Activated CD4-positive, alpha-beta T cell treated with anti-CD3 and anti-CD28 coated beads for 4 hours (primary cell): Measurements from ENCODE around the gene ABL2.

Source experiments
- DNase-seq, 2 donors: peaks; one replicate each; pipeline ENCODE4 v3.0.0-alpha.2; 2020

Gene ABL2

DNA sequence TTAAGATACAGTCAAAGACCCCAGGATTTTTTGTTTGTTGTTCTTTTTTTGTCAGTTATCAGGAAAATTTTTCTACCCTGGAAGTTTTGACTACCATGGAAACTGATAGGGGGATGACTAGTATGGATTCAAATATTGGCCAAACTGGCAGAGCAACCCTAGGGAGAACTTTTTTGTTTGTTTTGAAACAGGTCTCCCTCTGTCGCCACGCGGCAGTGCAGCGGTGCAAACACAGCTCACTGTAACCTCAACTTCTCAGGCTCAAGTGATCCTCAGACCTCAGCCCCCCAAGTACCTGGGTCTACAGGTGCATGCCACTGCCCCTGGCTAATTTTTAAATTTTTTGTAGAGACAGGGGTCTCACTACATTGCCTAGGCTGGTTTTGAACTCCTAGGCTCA, 101.0 kb downstream of the ABL2 start:
- DNase-seq = no peak

DNA sequence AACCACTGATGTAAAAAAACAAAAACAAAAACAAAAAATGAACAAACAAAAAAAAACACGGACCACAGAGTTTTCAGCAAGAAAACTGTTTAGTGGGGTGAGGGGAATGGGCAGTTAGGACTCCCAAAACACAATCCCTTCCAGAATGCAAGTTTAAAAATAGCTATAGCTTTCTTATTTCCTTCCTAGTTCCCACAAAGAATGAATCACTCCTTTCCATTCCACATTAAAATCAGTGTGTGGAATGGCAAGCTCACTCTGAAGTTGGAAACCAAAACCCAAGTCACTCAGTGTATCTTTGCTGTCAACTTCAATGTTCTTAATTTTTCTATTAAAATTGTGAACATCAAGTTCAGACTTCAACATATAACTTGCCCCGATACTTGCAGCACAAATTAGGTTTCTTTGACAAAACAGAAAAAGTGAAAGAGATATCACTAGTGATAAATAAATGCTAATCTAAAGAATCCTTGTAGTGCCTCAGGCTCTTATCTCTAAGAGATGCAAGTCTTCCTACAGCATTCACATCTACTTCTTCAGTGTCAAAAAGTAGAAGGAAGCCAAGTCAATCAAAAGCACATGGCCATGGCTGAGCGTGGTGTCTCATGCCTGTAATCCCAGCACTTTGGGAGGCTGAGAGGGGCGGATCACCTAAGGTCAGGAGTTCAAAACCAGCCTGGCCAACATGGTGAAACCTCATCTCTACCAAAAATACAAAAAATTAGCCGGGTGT, 102.1 kb downstream of the ABL2 start:
- no peak for DNase-seq

DNA sequence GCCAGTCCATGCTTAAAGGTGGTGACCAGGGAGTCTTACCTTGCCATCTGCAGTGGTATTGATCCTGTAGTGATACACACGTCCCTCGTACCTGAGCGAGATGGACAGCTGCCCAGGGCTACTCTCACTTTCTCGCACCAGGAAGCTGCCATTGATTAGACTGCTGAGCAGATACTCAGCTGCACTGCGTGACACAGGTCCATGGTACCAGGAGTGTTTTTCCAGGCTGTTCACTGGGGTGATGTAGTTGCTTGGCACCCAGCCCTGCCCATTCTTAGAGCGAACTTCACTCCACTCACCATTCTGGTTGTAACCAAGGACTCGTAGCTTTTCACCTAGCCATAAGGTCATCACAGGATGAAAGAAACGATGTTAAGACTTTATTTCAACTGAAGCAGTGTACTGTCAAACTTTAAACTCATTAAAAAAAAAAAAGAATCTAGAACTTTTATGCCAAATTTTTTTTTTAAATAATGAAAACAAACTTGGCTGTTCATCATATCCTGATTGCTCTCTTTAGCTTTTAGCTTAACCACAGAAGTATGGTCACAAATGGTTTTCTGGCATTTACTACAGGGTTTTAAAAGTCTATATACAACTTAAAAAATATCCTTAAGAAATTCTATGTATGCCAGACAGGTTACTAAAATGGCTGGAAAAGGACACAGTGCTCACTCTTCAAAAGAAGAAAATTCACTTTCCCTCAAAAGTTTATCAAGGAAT, 103.0 kb downstream of the ABL2 start:
- DNase-seq = no peak

DNA sequence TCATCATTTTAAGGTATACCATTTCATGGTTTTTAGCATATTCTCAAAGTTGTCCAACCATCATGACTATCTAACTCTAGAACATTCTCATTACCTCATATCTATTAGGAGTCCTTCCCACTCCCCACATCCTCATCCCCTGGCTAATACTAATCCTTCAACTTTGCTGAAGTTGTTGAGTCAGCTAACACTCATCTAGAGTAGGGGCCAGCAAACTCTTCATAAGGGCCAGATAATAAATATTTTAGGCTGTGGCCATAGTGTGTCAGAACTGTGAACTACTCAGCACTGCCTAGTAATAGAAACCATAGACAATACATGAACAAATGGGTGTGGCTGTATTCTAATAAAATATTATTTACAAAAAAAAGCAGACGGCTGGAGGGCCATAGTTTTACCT, 104.6 kb downstream of the ABL2 start:
- no peak for DNase-seq

DNA sequence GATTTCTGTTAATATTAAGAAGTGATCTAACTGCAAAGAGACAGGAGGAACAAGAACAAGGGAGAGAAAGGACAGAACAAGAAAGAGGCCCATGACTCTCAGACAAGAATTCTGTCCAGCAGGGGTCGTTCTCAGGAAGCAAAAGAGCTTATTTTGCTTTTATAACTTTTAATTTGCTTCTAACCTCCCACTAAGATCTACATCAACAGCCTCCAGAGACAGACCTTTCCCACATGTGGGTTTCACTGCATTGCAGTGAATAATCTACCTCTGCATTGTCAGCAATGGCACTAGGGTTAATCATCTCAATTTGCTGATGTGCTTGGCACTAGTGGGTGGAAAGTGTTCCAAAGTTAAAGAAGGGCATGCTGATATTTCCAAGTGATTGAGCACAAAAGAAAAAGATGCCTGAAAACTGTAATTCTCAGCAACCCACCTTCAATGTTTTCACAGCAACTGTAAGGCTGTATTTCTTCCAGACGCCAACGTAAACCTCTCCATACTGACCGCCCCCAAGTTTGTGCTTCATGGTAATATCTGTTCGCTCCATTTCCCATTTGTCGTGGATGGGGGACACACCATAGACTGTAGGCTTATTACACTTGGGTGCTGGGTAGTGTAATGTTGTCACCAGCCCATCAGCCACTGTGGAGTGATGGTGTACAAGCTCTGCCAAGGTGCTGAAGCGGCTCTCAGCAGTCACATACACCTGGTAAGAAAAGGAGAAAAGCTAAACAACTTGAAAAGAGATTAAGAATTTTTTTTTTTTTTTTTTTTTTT, 108.1 kb downstream of the ABL2 start:
- DNase-seq = peak; percentile 50 to 63

DNA sequence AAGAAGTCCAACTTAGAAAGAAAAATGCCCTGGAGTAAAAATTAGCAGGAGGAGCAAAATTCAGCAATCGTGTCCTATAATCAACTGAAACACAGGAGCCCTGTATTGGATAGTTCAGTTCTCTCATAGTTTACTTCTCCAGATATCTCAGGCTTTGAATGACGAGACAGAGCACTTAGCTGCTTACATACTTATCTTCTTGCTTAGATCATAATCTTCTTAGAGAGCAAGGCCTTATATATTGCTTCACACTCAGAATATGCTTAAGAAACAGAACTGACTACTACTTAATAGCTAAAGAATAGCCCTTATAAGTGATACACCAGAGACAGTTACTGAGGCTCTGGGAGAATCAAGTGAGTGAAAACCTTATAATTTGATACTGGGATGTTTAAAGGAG, 108.7 kb downstream of the ABL2 start:
- no peak for DNase-seq

DNA sequence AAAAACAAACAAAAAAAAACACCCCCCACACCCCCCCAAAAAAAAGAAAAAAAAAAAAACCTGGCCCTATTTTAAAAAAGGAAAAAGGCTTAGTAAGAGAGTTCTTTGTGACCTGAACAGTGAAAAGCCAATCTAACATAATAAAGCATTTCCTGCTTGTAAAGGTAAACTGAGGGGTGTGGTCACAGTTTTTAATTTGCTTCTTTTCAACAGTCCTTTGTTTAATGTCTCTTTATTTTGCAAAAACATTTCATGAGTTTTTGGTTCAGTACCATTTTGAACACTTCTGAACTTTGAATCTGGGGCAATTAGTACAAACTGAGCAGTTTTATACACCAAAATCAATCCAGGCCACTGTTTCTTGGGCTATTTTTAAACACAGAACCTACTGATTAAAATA, 110.0 kb downstream of the ABL2 start:
- no peak for DNase-seq

DNA sequence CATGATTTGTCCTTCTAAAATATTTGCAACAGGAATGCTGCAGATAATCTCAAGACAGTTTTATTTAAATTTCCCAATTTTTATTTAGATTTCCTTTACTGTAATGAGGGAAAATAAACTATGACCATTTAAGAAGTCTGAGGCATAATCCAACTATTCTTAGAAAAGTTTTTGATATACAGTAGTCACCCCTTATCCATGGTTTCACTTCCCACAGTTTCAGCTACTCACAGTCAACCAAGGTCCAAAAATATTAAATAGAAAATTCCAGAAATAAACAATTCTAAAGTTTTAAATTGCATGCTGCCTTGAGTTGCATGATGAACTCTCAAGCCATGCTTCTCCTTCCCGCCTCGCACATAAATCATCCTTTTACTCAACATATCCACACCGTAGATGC, 114.3 kb downstream of the ABL2 start:
- no peak for DNase-seq

DNA sequence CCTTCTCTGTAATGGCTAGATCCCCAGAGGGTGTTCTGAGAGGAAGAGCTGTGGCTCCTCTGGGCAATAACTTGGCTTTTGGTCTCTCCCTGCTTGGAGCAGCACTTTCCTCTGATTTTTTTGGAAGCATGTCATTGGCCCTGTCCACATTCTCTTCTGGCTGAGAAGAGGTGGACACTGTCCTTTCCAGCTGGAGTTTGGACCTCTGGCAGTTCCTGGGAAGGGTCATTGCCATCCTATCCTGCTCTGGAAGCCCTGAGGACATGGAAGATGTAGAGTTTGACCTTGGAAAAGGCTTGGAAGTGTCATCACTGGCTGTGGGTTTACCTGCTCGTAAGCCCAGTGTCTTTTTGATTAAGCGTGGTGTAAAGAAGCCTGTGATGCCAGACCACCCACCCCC, 120.8 kb downstream of the ABL2 start:
- no peak for DNase-seq

DNA sequence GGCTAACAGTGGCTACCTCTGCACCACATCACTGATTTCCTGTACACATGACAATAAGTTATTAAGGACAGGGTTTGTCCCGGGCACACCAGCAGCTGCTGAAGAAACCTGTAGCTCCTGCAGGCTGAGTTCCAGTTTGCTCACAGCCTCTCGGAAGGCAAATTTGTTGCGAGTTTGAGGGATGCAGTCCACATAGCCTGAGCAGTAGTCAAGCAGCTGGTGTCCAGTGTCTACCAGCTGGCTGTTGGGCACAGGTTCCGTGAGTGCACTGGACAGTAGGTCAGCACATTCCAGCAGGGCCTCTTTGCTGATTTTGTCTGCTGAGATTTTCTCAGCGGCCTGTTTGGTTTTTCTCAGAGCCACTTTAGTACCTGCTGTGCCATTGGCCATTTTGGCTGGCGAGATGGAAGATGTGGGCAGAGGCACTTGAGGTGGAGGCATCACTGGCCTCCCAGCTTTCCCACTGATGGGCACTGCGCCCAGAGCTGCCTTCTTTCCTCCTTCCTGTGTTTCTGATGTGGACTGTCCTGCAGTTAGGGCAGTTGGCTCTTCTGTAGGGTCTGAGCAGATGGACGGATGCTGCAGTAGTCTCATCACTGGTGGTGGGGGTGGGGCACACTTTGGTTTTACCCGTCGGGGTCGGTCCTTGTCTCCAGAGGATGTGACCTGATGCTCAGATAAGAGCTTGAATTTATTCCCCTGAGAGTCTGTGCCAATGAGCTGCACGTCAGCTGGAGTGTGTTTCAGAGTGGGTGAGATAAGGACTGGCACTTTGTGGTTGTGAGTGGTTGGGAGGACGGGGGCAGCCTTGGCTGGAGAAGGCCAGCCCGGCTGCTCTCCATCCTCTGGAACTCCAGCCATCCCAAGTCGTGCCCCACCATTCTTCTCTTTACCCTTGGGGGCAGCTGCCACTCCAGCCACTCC, 121.5 kb downstream of the ABL2 start:
- DNase-seq = no peak

DNA sequence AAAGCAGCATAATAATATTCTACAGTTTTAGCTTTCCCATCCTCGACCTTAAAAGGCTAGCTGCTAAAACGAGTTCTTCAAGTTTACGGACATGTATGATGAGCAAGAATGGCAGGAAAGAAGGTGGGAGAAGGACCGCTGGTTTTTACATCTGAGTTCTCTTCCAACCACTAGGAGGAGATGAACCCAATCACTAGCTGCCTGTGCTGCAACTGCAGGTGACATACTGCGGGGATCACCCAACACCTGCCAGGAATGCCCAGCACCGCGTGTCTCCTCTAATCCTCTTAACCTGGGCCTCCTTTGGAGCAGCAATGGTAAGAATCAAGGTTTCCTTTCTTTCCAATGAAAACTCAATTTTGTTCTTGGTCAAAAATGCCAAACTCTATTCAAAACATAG, 124.1 kb downstream of the ABL2 start:
- no peak for DNase-seq

DNA sequence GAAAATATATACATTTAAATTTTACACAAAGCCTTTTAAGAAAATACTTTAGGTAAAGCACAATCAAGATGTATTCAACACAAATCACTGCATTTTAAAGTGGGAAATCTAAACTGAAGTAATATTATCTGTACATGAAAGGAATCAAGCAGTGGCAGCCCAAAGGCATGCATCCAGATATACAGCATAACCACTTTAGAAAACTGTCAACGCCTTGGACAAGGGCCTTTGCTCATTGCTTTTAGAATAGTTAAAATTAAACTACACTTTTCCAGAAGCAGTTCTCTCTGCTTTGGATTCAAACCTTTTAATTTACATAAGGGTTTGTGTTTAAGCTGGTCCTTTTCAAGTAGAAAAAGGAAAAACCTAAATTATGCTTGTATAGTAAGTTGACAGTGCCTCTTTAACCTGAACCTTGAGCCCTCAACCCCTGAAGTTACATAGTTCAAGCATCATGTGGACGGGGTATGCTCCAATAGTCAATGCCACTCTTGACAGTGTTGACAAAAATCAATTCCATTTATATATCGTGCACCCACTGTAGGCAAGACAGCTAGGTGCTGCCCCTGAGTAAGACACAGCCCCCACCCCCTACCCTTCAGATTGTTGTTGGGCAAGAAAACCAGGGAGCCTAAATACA, 124.7 kb downstream of the ABL2 start:
- DNase-seq = no peak

DNA sequence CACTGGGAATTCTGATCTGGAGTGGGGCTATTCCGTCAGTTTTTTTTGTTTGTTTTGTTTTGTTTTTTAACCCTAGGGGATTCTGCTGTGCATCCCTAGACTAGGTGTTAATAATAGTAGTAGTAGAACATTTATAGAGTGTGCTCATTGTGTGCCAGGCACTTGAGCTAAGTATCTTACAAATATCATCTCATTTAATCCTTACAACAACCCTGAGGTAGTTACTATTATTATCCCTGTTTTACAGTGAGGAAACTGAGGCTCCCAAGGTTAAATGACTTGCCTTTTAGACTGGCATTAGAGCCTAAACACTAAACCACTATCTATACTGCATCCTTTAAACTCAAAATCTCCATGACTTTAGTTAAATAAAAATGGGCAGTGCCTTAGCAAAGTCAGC, 125.5 kb downstream of the ABL2 start:
- no peak for DNase-seq

DNA sequence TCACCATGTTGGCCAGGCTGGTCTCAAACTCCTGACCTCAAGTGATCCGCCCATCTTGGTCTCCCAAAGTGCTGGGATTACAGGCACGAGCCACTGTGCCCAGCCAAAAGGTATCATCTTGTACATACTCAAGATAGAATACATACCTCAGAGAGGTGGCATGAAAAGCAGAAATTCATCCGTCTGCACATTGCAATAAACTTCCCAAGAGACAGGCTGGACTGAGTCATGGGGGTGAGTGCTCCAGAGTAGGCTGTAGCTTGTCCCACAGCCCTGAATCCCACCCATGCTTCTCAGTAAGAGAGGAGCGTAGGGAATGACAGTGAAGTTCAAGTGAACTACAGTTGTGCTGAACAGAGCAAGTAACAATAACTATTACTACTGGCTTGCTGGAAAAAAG, 127.9 kb downstream of the ABL2 start:
- no peak for DNase-seq

DNA sequence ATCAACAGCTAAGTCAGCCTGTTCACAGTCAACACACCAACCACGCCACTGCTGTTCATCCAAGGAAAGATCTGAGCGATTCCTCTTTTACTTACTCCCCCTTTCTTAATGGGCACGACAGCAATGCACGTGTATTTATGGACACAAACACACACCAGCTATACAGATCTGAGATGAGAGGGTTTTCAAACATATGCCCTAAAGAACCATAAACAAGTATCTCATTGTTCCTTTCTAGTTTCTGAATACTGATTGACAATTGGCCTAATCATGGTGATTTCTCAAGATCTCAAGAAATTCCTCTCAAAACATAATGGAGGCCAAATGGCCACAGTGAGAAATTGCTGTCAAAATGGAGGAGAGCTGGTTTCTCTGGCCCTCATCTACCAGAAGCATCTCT, 129.6 kb downstream of the ABL2 start:
- DNase-seq = no peak

DNA sequence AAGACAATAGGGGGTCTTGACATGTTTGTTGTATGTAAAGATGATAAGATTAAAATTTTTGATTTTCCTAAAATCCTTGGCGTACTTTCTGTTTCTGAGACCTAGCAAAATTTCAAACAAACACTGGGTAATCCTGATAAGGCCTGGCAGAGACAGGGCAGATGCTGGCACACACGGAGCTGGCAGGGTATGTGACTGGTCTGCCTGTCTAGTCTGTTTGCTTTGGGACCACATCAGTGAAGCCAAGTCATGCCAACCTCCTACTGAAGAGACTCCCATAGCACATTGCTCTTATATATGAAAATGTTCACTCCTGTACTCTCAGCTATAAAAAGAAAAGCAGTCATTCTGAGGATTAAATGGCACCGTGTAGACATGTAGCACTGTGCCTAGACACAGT, 133.6 kb downstream of the ABL2 start:
- DNase-seq = no peak

DNA sequence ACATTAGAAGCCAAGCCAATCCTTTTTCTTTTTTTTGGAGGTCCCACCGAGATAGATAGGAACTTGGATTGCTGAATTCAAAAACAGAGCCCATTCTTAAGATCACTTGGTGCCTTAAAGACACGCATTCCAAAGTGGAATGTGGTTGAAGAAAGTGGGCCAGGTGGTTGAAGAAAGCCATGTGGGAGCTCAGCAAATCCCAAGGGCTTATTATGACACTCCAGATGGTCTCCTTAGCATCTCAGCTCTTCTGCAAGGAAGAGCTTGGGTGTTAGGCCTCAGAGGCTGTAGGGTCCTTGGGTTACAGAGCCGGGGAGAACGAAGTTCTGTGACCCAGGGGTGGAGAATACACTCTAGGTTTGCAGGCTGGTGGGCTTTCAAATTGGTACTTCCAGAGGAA, 134.1 kb downstream of the ABL2 start:
- no peak for DNase-seq

DNA sequence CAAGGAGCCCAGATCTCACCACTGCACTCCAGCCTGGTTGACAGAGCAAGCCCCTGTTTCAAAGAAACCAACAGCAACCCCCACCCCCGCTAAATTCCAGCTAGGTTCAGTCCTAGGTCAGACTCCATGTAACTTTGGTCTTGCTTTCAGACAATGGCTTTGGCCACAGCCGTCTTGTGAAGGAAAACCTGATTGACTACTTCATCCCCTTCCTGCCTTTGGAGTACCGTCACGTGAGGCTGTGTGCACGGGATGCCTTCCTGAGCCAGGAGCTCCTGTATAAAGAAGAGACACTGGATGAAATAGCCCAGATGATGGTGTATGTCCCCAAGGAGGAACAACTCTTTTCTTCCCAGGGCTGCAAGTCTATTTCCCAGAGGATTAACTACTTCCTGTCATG, 134.7 kb downstream of the ABL2 start:
- DNase-seq = no peak

DNA sequence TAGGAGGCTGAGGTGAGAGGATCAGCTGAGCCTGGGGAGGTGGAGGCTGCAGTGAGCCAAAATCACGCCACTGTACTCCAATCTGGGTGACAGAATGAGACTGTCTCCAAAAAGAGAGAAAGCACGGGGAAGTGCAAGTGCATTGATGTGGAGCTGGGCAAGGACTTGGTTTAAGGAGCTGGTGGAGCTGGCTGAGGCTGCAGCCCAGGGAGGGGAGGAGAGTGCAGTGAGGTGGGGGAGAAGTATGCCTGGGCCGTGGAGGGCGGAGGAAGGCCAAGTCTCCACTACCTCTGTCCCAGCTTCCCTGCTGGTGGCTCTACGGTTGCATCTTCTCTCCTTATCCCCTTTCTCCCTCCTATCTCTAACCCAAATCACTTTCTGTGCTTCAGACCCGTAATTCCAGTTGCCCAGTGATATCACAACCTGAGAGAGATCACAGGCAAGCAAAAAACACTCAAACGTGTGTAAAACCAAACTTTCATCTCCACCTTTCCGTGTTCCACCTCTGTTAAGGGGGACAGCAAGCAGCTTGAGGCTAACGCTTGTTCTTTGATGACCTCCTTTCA, 136.5 kb downstream of the ABL2 start:
- DNase-seq = no peak

DNA sequence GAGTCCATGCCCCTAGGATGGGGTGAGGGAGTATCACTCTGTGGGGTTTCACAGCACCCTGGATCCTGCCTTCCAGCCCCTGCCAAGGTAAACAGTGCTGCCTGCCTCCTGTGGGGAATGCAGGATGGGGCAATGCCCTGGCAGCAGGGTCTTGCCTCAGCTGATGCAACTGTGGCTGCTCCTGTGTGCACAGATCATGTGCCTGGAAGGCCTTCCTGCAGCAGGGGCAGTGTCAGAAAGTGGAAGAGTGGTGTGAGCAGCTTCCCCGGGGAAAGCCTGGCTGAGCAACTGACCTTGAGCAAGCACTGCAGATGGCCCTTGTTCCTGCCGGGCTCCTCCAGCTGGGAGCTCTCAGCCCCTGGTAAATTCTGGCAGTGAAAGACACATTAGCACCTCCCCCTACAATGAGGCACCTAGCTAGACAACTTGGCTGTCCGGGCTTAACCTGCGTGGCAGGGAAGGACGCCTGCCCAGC, 137.7 kb downstream of the ABL2 start:
- DNase-seq = no peak

DNA sequence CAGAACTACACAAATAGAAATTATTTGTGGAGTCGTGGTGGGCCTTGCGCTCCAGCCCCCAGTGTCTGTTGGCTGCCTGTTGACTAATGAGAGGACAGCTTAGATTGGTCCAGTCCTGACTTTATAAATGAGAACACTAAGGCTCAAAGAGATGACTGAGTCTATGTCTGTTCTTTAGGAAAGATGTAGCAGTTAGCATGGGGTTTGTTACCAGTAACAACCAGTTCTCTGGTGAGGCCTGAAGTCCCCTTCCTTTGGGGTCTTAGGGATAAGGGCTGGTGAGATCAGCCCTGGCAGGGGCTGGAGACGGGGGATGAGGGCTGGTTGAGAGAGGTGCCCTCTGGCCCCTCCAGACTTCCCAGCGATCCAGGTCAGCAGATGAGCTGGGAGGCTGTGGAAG, 138.6 kb downstream of the ABL2 start:
- DNase-seq = no peak

DNA sequence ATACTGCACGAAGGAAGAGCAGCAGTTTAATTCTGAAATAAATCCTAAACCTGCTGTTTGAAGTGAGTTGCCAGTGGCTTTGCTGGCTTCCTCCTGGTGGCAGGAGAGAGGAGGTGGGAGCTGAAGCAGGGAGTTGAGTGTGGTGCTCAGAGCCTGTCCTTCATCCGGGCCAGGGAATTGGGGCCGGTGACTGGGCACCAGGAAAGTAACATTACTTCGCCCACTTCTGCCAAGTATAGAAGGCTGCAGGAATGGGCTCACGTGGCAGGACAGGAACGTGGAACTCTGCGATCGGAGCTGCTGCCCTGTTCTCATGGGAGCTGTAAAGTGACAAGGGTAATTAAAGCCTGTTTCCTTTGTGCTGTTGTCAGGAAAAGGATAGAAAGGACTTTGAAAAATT, 139.0 kb downstream of the ABL2 start:
- no peak for DNase-seq
